ENCODE measurements around the gene ENO1. TPM values are rescaled to one million over a fixed set of nuclear protein-coding genes. Genes with fewer than 3 reads are reported as not detected.

ENO1 gene
- total and polyA plus RNA-seq, 2 donors = 261 to 1,073 TPM

DNA sequence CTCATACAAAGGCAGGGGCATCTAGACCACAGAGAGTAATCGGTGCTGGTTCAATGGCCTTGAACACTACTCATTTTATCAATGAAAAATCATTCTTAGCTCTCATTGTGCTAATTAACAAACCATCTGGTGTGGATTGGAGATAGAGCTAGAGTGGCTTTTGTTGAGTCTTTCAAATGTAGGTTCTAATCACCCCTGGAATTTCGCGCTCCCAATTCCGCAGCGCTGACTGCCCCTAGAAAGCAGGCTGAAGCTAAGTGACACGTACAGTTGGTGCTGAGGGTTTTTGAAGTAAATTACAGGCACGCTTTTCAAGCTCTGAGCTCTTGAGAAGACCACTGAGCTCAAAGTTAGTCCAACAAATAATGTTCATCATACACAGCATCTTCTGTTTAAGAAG, 36.0 kb upstream of the ENO1 start:
- 96% methylated on average over 7 of the region's 7 CpGs for WGBS

DNA sequence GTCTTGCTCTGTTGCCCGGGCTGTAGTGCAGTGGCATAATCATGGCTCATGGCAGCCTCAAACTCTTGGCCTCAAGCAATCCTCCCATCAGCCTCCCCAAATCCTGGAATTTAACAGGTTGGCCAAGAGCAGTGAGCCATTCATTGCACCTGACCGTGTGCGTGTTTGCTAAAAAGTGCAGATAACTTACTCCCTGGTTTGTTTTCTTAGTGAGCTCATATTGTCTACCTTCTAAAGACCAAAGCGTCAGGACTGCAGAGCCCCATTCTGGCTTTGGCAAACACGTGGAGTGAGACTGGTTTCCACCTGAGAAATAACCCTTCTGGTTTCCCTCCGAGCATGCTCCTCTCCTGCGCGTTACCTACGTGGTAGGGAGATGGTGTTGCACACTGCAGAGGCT, 35.0 kb upstream of the ENO1 start:
- H3K4me1 ChIP-seq (ENCODE audit: control insufficient read depth in 2 of 2, insufficient read depth in 2 of 2, low read length in 2 of 2) = no peaks in the 10 kb centered on the region
- no peak overlapping the region for H3K4me3 ChIP-seq (ENCODE audit: low read length in 2 of 2)
- no peak for DNase-seq (ENCODE audit: low read depth in 6 of 9, low spot score in 9 of 9)
- no peaks in the 10 kb centered on the region for H3K36me3 ChIP-seq (ENCODE audit: control insufficient read depth in 2 of 2, insufficient read depth in 2 of 2, low read length in 1 of 2)
- no peak overlapping the region for H3K27ac ChIP-seq (ENCODE audit: low read depth in 1 of 2, low read length in 1 of 2)
- H3K9me3 ChIP-seq (ENCODE audit: control insufficient read depth in 2 of 2, insufficient read depth in 1 of 2, low read length in 1 of 2) = peaks cover 0 to 7% of the 10 kb centered on the region in 2 donors
- H3K27me3 ChIP-seq (ENCODE audit: control insufficient read depth in 2 of 2, insufficient read depth in 1 of 2, low read length in 1 of 2) = no peaks in the 10 kb centered on the region
- 94% methylated on average over 9 of the region's 9 CpGs for WGBS

More for the DNA sequence above, 36.0 kb upstream of the ENO1 start:
- Histone ChIP-seq H3K4me3 (ENCODE audit: low read length in 2 of 2) (no peak overlapping the region), H3K27ac (ENCODE audit: low read depth in 1 of 2, low read length in 1 of 2) (no peak overlapping the region), H3K4me1 (ENCODE audit: control insufficient read depth in 2 of 2, insufficient read depth in 2 of 2, low read length in 2 of 2) (no peaks in the 10 kb centered on the region), H3K9me3 (ENCODE audit: control insufficient read depth in 2 of 2, insufficient read depth in 1 of 2, low read length in 1 of 2) (peaks cover 0 to 7% of the 10 kb centered on the region in 2 donors), H3K27me3 (ENCODE audit: control insufficient read depth in 2 of 2, insufficient read depth in 1 of 2, low read length in 1 of 2) (no peaks in the 10 kb centered on the region), H3K36me3 (ENCODE audit: control insufficient read depth in 2 of 2, insufficient read depth in 2 of 2, low read length in 1 of 2) (no peaks in the 10 kb centered on the region)
- DNase-seq (ENCODE audit: low read depth in 6 of 9, low spot score in 9 of 9) = no peak

DNA sequence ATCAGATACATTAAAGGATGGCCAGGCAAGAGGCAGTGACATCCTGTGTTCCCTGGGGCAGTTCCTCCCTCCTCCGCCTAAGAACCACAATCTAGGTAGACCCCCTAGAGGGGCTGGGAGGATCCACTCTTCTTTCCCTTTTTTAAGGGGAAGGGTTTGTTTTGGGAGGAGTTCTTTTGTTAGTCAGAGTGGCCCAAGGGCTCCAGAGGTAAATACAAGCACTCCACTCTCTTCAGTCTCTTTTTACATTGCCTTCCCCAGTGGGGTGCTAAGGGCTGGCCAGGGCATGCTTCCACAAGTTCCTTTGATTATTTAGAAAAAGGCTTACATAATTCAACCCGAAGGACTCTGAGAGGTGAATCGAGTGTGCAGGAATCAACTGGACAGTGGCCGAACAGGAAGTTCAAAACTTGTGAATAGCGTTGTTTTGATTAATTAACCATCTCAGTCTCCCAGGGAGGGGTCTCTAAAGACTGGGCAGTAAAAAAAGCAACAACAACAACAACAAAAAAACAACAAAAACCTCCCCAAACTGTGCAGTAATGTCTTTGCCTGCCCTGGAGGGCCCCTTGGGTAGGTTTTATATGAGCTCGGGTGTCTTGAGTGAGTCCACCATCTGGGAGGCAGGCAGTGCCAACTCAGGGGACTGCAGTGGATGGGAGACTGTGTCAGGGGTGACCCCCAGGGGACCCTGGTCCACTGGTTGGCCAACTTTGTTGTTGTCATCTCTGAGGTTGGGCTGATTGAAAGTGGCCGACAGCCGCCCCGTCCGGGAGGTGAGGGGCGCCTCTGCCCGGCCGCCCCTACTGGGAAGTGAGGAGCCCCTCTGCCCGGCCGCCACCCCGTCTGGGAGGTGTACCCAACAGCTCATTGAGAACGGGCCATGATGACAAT, 33.2 kb upstream of the ENO1 start:
- 97% methylated on average over 16 of the region's 17 CpGs for WGBS
- H3K4me3 ChIP-seq (ENCODE audit: low read length in 2 of 2) = no peak overlapping the region
- H3K9me3 ChIP-seq (ENCODE audit: control insufficient read depth in 2 of 2, insufficient read depth in 1 of 2, low read length in 1 of 2) = peaks cover 0 to 7% of the 10 kb centered on the region in 2 donors
- no peak overlapping the region for H3K27ac ChIP-seq (ENCODE audit: low read depth in 1 of 2, low read length in 1 of 2)
- no peak for DNase-seq (ENCODE audit: low read depth in 6 of 9, low spot score in 9 of 9)
- no peaks in the 10 kb centered on the region for H3K36me3 ChIP-seq (ENCODE audit: control insufficient read depth in 2 of 2, insufficient read depth in 2 of 2, low read length in 1 of 2)
- no peaks in the 10 kb centered on the region for H3K4me1 ChIP-seq (ENCODE audit: control insufficient read depth in 2 of 2, insufficient read depth in 2 of 2, low read length in 2 of 2)
- H3K27me3 ChIP-seq (ENCODE audit: control insufficient read depth in 2 of 2, insufficient read depth in 1 of 2, low read length in 1 of 2) = no peaks in the 10 kb centered on the region

DNA sequence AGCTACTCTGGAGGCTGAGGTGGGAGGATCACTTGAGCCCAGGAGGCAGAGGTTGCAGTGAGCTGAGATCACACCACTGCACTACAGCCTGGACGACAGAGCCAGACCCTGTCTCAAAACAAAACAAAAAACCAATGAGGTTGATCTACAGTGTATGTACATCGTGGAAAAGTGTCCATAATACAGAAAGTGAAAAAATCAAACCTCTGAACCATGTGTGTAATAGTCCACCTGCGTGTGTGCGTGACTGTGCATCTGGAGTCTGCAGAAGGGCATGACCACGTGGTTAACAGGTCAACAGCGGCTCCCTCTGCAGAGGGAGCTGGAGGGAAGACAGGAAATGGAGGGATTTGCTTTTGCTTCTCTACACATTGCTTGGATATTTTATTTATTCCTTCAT, 32.4 kb upstream of the ENO1 start:
- 73% methylated on average over 6 of the region's 6 CpGs for WGBS
- Histone ChIP-seq H3K9me3 (ENCODE audit: control insufficient read depth in 2 of 2, insufficient read depth in 1 of 2, low read length in 1 of 2) (peaks cover 0 to 7% of the 10 kb centered on the region in 2 donors), H3K36me3 (ENCODE audit: control insufficient read depth in 2 of 2, insufficient read depth in 2 of 2, low read length in 1 of 2) (no peaks in the 10 kb centered on the region), H3K27me3 (ENCODE audit: control insufficient read depth in 2 of 2, insufficient read depth in 1 of 2, low read length in 1 of 2) (no peaks in the 10 kb centered on the region), H3K27ac (ENCODE audit: low read depth in 1 of 2, low read length in 1 of 2) (no peak overlapping the region), H3K4me1 (ENCODE audit: control insufficient read depth in 2 of 2, insufficient read depth in 2 of 2, low read length in 2 of 2) (no peaks in the 10 kb centered on the region), H3K4me3 (ENCODE audit: low read length in 2 of 2) (no peak overlapping the region)
- DNase-seq (ENCODE audit: low read depth in 6 of 9, low spot score in 9 of 9) = no peak

DNA sequence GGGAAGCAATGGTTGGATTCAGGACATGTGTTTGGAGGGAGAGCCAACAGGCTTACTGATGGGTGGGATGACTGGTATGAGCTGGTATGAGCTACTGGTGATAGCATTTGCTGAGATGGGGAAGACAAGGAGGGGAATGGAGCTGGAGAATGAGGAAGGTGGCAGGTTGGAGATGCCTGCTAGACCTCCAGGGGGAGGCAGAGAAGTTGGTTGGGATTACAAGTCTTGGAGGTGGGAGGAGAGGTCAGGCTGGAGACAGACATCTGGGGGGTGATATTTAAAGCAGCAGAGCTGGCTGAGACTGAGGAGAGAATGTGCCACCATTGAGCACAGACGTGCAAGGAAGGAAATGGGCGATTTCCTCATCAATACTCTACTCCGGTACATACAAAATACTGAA, 31.8 kb upstream of the ENO1 start:
- WGBS = 94% methylated on average over 3 of the region's 3 CpGs
- Histone ChIP-seq H3K4me3 (ENCODE audit: low read length in 2 of 2) (no peak overlapping the region), H3K27ac (ENCODE audit: low read depth in 1 of 2, low read length in 1 of 2) (no peak overlapping the region), H3K4me1 (ENCODE audit: control insufficient read depth in 2 of 2, insufficient read depth in 2 of 2, low read length in 2 of 2) (no peaks in the 10 kb centered on the region), H3K27me3 (ENCODE audit: control insufficient read depth in 2 of 2, insufficient read depth in 1 of 2, low read length in 1 of 2) (no peaks in the 10 kb centered on the region), H3K36me3 (ENCODE audit: control insufficient read depth in 2 of 2, insufficient read depth in 2 of 2, low read length in 1 of 2) (no peaks in the 10 kb centered on the region), H3K9me3 (ENCODE audit: control insufficient read depth in 2 of 2, insufficient read depth in 1 of 2, low read length in 1 of 2) (peaks cover 0 to 7% of the 10 kb centered on the region in 2 donors)
- DNase-seq (ENCODE audit: low read depth in 6 of 9, low spot score in 9 of 9) = no peak

DNA sequence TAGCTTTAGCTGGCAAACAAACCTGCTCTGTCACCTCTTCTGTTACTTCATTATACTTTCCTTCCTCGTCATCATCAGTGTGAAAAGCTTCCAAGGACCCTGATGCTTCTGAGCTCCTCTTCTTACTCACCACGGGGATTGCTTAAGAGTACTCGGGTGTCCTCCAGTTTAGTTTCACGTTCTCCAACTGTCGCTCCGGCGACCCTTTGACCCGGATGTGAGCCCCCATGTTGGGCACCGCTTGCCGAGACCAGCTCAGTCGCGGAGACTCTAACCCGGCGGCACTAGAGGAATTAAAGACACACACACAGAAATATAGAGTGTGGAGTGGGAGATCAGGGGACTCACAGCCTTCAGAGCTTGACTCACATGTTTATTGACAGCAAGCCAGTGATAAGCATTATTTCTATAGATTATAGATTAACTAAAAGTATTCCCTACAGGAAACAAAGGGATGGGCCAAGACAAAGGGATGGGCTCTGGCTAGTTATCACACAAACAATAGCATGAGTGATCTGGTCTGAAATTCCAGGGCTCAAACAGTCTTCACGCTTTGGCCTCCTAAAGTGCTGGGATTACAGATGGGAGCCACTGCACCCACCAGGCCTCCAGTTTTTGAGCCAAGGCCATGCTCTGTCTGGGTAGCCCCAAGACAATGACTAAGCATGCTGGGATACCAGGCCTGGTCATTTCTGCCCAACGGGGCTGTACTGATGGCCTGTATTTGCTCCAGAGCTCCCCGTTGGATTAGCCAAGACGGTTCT, 30.1 kb upstream of the ENO1 start:
- Histone ChIP-seq H3K27me3 (ENCODE audit: control insufficient read depth in 2 of 2, insufficient read depth in 1 of 2, low read length in 1 of 2) (no peaks in the 10 kb centered on the region), H3K36me3 (ENCODE audit: control insufficient read depth in 2 of 2, insufficient read depth in 2 of 2, low read length in 1 of 2) (no peaks in the 10 kb centered on the region), H3K4me3 (ENCODE audit: low read length in 2 of 2) (no peak overlapping the region), H3K27ac (ENCODE audit: low read depth in 1 of 2, low read length in 1 of 2) (no peak overlapping the region), H3K9me3 (ENCODE audit: control insufficient read depth in 2 of 2, insufficient read depth in 1 of 2, low read length in 1 of 2) (peaks cover 0 to 7% of the 10 kb centered on the region in 2 donors), H3K4me1 (ENCODE audit: control insufficient read depth in 2 of 2, insufficient read depth in 2 of 2, low read length in 2 of 2) (peaks cover 0 to 4% of the 10 kb centered on the region in 2 donors)
- WGBS = 90% methylated on average over 18 of the region's 18 CpGs
- no peak for DNase-seq (ENCODE audit: low read depth in 6 of 9, low spot score in 9 of 9)

DNA sequence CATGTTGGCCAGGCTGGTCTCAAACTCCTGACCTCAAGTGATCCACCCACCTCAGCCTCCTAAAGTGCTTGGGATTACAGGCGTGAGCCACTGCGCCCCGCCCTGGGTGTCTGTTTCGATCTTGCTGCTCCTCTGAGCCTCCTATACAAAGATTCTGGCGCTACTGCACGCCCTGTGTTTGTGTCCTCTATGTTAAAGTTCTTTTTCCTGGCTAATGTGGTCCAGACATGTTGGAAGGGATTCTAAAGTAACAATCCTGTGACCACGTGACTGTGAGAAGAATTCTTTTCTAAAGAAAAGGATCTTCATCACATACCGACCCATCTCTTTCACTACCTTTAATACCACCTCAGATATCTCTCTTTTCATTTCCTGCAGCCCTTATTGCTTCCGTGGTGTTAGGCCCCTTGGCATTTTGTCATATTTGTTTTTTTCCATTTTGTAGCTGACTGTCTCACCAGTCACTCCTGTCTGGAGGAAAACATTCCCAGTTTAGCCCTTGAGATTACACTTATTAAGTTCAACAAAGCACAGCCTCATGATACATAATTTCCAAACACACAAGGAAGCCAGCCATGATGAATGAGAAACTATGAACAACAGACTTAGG, 27.2 kb upstream of the ENO1 start:
- no peak for DNase-seq (ENCODE audit: low read depth in 6 of 9, low spot score in 9 of 9)
- H3K27ac ChIP-seq (ENCODE audit: low read depth in 1 of 2, low read length in 1 of 2) = no peak overlapping the region
- no peaks in the 10 kb centered on the region for H3K36me3 ChIP-seq (ENCODE audit: control insufficient read depth in 2 of 2, insufficient read depth in 2 of 2, low read length in 1 of 2)

DNA sequence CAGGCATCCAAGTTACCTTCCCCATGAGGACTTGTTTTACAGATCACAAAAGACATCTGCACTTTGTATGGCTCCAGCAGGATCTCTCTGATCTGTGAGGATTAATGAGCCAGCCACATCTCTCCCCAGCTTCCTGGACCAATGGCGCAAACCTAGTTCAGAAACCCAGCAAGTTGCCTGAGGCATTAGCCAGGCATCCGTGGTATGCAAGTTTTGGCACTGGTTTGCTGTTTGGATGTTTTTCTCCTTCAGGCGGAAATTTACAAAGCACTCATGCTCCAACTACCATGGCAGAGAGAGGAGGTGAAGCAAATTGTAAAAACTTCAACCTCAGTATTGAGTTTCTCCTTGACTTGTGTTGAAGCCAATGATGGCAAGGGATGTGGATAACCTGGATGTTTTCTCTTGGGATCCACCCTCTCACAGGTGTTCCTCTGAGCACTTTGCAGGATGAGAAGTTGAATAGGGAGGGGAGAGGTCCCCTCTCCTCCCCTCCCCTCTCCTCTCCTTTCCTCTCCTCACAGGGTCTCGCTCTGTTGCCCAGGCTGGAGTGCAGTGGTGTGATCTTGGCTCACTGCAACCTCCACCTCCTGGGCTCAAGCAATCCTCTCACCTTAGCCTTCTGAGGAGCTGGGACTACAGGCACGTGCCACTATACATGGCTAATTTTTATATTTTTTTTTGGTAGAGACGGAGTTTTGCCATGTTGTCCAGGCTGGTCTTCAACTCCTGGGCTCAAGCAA, 25.6 kb upstream of the ENO1 start:
- H3K4me3 ChIP-seq (ENCODE audit: low read length in 2 of 2) = no peak overlapping the region
- peak in 1 of 9 donors; percentile 19 for DNase-seq (ENCODE audit: low read depth in 6 of 9, low spot score in 9 of 9)
- peaks cover 0 to 7% of the 10 kb centered on the region in 2 donors for H3K4me1 ChIP-seq (ENCODE audit: control insufficient read depth in 2 of 2, insufficient read depth in 2 of 2, low read length in 2 of 2)
- H3K27me3 ChIP-seq (ENCODE audit: control insufficient read depth in 2 of 2, insufficient read depth in 1 of 2, low read length in 1 of 2) = no peaks in the 10 kb centered on the region
- no peaks in the 10 kb centered on the region for H3K9me3 ChIP-seq (ENCODE audit: control insufficient read depth in 2 of 2, insufficient read depth in 1 of 2, low read length in 1 of 2)
- no peak overlapping the region for H3K27ac ChIP-seq (ENCODE audit: low read depth in 1 of 2, low read length in 1 of 2)
- no peaks in the 10 kb centered on the region for H3K36me3 ChIP-seq (ENCODE audit: control insufficient read depth in 2 of 2, insufficient read depth in 2 of 2, low read length in 1 of 2)
- WGBS = 84% methylated on average over 6 of the region's 6 CpGs

More for the DNA sequence above, 27.2 kb upstream of the ENO1 start:
- Histone ChIP-seq H3K9me3 (ENCODE audit: control insufficient read depth in 2 of 2, insufficient read depth in 1 of 2, low read length in 1 of 2) (no peaks in the 10 kb centered on the region), H3K27me3 (ENCODE audit: control insufficient read depth in 2 of 2, insufficient read depth in 1 of 2, low read length in 1 of 2) (no peaks in the 10 kb centered on the region), H3K4me1 (ENCODE audit: control insufficient read depth in 2 of 2, insufficient read depth in 2 of 2, low read length in 2 of 2) (peaks cover 0 to 7% of the 10 kb centered on the region in 2 donors), H3K4me3 (ENCODE audit: low read length in 2 of 2) (no peak overlapping the region)
- WGBS = 79% methylated on average over 9 of the region's 9 CpGs
